ENCODE measurements around the gene NTPCR.

NTPCR gene

GRCh38 chr1:233019778-233020325 lies 69.4 kb downstream of the NTPCR start:
- no peak for DNase-seq

- DNase-seq = no peak
Observed at GRCh38 chr1:233020426-233020825, 70.0 kb downstream of the NTPCR start.

- no peak for DNase-seq
Observed at GRCh38 chr1:233022246-233022645, 71.8 kb downstream of the NTPCR start.

DNA sequence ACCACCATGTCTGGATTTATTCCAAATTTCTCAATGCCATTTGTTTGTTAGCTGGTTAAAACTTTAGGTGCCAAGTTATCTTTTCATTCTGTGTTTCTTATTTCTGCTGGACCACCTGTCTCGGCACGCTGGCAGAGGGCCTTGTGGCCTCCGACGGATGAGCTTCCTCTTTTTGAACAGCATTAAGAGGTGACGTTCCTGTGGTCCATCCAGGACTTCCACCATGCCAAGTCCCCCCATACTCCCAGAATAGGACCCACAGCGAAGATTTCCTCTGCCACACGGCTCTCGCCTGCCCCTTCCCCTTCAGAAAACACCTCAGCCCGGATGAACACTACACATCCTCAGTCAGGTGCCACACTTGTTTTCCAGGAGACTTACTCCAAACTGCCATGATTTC lies 73.8 kb downstream of the NTPCR start:
- DNase-seq = no peak

DNA sequence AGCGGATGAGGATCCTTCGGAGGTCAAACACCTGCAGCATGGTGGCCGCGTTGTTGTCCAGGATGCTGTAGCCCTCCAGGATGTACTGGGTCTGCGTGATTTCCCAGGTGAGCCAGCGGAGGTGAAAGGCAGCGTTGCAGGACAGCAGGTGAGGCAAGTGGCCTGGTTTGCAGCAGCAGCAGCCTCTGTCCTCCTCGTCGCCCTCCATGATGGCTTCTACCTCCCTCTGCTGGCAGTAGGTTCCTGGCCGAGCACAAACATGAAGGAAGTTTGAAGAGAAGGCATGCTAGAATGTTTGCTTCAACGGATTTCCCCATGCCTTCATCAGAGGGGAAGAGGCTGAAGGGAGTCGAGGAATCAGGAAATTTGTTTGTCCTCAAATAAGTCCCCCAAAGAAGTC lies 74.7 kb downstream of the NTPCR start:
- DNase-seq = peak; percentile 27

- no peak for DNase-seq
Observed at GRCh38 chr1:233025567-233025966, 75.2 kb downstream of the NTPCR start.

- DNase-seq = no peak
Observed at GRCh38 chr1:233027046-233027445, 76.6 kb downstream of the NTPCR start.

GRCh38 chr1:233031521-233031920 lies 81.1 kb downstream of the NTPCR start:
- DNase-seq = no peak

DNA sequence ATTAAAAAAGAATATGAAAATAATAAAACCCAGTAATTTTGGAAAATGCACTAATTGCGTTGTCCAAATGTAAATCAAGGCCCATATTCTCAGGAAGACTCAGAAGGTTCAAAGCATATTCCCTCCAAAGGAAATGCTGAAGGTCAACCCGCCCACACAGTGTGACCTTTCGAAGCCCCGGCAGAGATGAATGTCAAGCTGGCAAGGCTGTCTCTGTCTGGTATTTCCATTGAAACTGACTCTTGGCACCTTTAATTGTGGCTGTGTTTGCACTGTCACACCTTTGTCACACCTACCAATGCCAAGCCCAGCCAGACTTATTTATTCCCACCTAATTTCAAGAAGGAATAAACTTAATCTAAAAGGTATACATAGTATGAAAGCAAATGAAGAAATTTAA lies 82.5 kb downstream of the NTPCR start:
- no peak for DNase-seq

GRCh38 chr1:233033361-233033760 lies 83.0 kb downstream of the NTPCR start:
- DNase-seq = no peak
